HepG2 (cell line): Measurements from ENCODE around the gene ASTN2.

Experiments
- CREM ChIP-seq, 2 experiments: sonication (generic) in 1 of 2; formaldehyde crosslinking in 1 of 2; IDR thresholded peaks; 2 replicates each; pipeline versions ENCODE4 v1.4.0 to v1.6.1; 2016 to 2020; ENCODE audit warnings: antibody characterized with exemption in 1 of 2, mild to moderate bottlenecking in 1 of 2, missing genetic modification reagents in 1 of 2
- CTCF ChIP-seq: sonication (generic); formaldehyde crosslinking; IDR thresholded peaks from 2 replicates; pipeline ENCODE4 v1.5.0; 2020; ENCODE audit warnings: mild to moderate bottlenecking, missing genetic modification reagents, moderate library complexity
- ELK4 ChIP-seq: sonication (generic); formaldehyde crosslinking; IDR thresholded peaks from 2 replicates; pipeline ENCODE4 v1.9.0; 2021; ENCODE audit warnings: missing genetic modification reagents, borderline replicate concordance
- HDAC2 ChIP-seq: sonication (generic); formaldehyde crosslinking; IDR thresholded peaks from 2 replicates; pipeline ENCODE4 v1.4.0; 2020; ENCODE audit warnings: missing genetic modification reagents
- HINFP ChIP-seq: sonication (generic); formaldehyde crosslinking; IDR thresholded peaks from 2 replicates; pipeline ENCODE4 v1.4.0; 2020; ENCODE audit warnings: low read depth, mild to moderate bottlenecking, missing genetic modification reagents
- IRF1 ChIP-seq: sonication (generic); formaldehyde crosslinking; IDR thresholded peaks from 2 replicates; pipeline ENCODE4 v1.4.0; 2020; ENCODE audit warnings: low read depth, mild to moderate bottlenecking, missing genetic modification reagents
- JUND ChIP-seq: sonication (generic); formaldehyde crosslinking; IDR thresholded peaks from 2 replicates; pipeline ENCODE4 v1.8.0; 2022; ENCODE audit warnings: mild to moderate bottlenecking, missing genetic modification reagents
- SMARCE1 ChIP-seq: fragments of 450-650 bp; IDR thresholded peaks from 2 replicates; pipeline ENCODE4 v1.6.1; 2017; ENCODE audit warnings: borderline replicate concordance
- ZNF33A ChIP-seq: sonication (generic); formaldehyde crosslinking; IDR thresholded peaks from 2 replicates; pipeline ENCODE4 v1.5.1; 2020; ENCODE audit warnings: missing genetic modification reagents, mild to moderate bottlenecking, moderate library complexity, borderline replicate concordance
- ZNF362 ChIP-seq: sonication (generic); formaldehyde crosslinking; IDR thresholded peaks from 2 replicates; pipeline ENCODE4 v1.4.0; 2020; ENCODE audit warnings: missing genetic modification reagents, mild to moderate bottlenecking, borderline replicate concordance
- ZNF530 ChIP-seq: sonication (generic); formaldehyde crosslinking; IDR thresholded peaks from 2 replicates; pipeline ENCODE4 v1.5.0; 2020; ENCODE audit warnings: low read depth, mild to moderate bottlenecking, missing genetic modification reagents
- ZSCAN20 ChIP-seq: sonication (generic); formaldehyde crosslinking; IDR thresholded peaks from 2 replicates; pipeline ENCODE4 v1.4.0; 2020; ENCODE audit warnings: missing genetic modification reagents, mild to moderate bottlenecking, borderline replicate concordance

- TF ChIP-seq ELK4 (CRISPR knock-in tag), result no peak
- TF ChIP-seq SMARCE1, result no peak
- no peak for TF ChIP-seq CREM (IDR thresholded peaks at IDR 0.05)
- TF ChIP-seq CREM (CRISPR knock-in tag; IDR thresholded peaks at IDR 0.05), result no peak
- no peak for TF ChIP-seq ZNF362
- TF ChIP-seq HINFP, result no peak
- TF ChIP-seq IRF1 (CRISPR knock-in tag), result no peak
- no peak for TF ChIP-seq CTCF (CRISPR knock-in tag)
- TF ChIP-seq ZNF33A, result no peak
- TF ChIP-seq JUND (CRISPR knock-in tag), result no peak
- no peak for TF ChIP-seq HDAC2
- no peak for TF ChIP-seq ZSCAN20 (CRISPR knock-in tag)
- no peak for TF ChIP-seq ZNF530
Observed at GRCh38 chr9:117073071-117073470, 341.8 kb downstream of the ASTN2 start.
